Suprapubic skin (tissue), 4 donors: ENCODE results near the gene MCMBP.

Source experiments
- POLR2A ChIP-seq, 2 donors: fragments of 450-650 bp; IDR thresholded peaks; one replicate each; pipeline ENCODE4 v1.6.1; 2017; ENCODE audit warnings: antibody characterized with exemption in 2 of 2, mild to moderate bottlenecking in 2 of 2, moderate library complexity in 2 of 2
- POLR2AphosphoS5 ChIP-seq, 3 donors: sonication (generic); formaldehyde crosslinking; IDR thresholded peaks; one replicate each; pipeline ENCODE4 v1.6.1; 2017; ENCODE audit warnings: antibody characterized with exemption in 3 of 3
- TF ChIP-seq, protein P1 (sequence below), 2 donors: fragments of 200-600 bp in 1 of 2; fragments of 450-650 bp in 1 of 2; sonication (generic) in 1 of 2; IDR thresholded peaks; one replicate each; pipeline ENCODE4 v1.5.1; 2016 to 2019; ENCODE audit warnings: antibody characterized with exemption in 2 of 2, mild to moderate bottlenecking in 1 of 2, moderate library complexity in 1 of 2

DNA sequence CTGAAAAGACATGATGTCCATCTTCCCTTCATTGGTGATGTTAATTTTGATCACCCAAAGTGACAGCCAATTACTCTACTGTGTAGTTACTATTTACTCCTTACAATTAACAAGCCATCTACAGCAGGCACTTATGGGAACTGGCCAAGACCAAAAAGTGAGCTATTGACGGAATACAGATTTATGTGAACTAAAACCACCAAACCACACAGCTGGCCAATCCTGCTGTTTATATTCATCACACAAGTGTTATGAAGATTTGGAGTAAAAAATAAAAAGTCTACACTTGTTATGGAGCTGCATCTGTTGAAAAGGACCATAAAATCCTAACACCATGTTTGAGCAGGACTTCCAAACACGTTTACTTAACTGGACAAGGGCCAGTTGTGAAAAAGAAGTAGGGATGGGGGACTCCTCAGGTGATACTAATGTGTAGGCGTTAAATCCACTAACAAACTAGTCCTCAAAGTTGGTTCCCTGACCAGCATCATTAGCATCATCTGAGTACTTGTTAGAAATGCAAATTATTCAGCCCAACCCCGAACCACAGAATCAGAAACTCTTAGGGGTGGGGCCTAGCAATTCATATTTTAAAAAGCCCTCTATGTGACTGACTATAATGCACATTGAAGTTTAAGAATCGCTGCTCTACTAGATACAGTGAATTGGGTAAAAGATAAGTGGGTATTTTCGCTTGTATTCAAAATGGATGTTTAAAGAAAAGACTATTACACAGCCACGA lies 11.6 kb downstream of the MCMBP start:
- TF ChIP-seq, protein P1, sequence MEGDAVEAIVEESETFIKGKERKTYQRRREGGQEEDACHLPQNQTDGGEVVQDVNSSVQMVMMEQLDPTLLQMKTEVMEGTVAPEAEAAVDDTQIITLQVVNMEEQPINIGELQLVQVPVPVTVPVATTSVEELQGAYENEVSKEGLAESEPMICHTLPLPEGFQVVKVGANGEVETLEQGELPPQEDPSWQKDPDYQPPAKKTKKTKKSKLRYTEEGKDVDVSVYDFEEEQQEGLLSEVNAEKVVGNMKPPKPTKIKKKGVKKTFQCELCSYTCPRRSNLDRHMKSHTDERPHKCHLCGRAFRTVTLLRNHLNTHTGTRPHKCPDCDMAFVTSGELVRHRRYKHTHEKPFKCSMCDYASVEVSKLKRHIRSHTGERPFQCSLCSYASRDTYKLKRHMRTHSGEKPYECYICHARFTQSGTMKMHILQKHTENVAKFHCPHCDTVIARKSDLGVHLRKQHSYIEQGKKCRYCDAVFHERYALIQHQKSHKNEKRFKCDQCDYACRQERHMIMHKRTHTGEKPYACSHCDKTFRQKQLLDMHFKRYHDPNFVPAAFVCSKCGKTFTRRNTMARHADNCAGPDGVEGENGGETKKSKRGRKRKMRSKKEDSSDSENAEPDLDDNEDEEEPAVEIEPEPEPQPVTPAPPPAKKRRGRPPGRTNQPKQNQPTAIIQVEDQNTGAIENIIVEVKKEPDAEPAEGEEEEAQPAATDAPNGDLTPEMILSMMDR (IDR thresholded peaks at IDR 0.05): no peak
- TF ChIP-seq POLR2AphosphoS5 (IDR thresholded peaks at IDR 0.05) (no peak), POLR2A (IDR thresholded peaks at IDR 0.05) (no peak)
